ENCODE results near the gene MBIP.
"Not testable (repeated sequence)": the region's sequence is repeated elsewhere in the genome, so short reads cannot be mapped to it uniquely, and the experiment has no call there.

DNA sequence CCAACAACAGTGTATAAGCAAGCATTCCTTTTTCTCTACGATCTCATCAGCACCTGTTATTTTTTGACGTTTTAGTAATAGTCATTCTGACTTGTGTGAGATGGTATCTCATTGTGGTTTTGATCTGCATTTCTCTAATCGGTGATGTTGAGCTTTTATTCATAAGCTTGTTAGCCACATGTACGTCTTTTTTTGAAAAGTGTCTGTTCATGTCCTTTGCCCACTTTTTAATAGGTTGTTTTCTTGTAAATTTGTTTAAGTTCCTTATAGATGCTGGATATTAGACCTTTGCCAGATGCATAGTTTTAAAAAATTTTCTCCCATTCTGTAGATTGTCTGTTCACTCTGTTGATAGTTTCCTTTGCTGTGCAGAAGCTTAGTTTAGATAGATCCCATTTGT, 7.1 kb upstream of the MBIP start:
- not testable (repeated sequence) for TF ChIP-seq EZH2 (IDR thresholded peaks at IDR 0.05; ENCODE audit: low read length, missing control alignments)
- TF ChIP-seq, protein P1, sequence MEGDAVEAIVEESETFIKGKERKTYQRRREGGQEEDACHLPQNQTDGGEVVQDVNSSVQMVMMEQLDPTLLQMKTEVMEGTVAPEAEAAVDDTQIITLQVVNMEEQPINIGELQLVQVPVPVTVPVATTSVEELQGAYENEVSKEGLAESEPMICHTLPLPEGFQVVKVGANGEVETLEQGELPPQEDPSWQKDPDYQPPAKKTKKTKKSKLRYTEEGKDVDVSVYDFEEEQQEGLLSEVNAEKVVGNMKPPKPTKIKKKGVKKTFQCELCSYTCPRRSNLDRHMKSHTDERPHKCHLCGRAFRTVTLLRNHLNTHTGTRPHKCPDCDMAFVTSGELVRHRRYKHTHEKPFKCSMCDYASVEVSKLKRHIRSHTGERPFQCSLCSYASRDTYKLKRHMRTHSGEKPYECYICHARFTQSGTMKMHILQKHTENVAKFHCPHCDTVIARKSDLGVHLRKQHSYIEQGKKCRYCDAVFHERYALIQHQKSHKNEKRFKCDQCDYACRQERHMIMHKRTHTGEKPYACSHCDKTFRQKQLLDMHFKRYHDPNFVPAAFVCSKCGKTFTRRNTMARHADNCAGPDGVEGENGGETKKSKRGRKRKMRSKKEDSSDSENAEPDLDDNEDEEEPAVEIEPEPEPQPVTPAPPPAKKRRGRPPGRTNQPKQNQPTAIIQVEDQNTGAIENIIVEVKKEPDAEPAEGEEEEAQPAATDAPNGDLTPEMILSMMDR (conservative IDR thresholded peaks at IDR 0.05 in 1 of 2, IDR thresholded peaks at IDR 0.05 in 1 of 2; ENCODE audit: low read depth in 1 of 2, low read length in 2 of 2) = not testable (repeated sequence)
